GM18873 (cell line): ENCODE data around the gene SV2C.
"Not testable (repeated sequence)": the region's sequence is repeated elsewhere in the genome, so short reads cannot be mapped to it uniquely, and the experiment has no call there.

Source experiments
- ATAC-seq: cut with Tn5 transposase; IDR thresholded peaks from one replicate; pipeline ENCODE4 v1.9.1; 2021; ENCODE audit warnings: mild to moderate bottlenecking, moderate library complexity, moderate number of reproducible peaks; ENCODE audit not compliant: unreplicated experiment, low FRiP score

The SV2C gene

DNA sequence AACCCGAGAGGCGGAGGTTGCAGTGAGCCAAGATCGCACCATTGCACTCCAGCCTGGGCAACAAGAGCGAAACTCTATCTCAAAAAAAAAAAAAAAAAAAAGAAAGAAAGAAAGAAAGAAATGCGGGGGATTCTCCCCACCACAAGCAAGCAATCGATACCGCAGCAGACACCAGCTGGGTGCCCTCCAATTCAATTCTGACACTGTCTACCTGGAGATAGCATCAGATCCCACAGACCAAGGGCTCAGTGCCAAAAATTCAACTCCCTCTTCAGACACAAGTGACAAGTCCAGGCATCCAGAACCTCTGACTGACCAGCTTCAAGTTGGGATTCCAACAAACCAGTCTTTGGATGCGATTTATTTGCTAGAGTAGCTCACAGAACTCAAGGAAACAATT, 286.5 kb downstream of the SV2C start:
- not testable (repeated sequence) for ATAC-seq

GRCh38 chr5:76371960-76372322, 288.8 kb downstream of the SV2C start:
- no peak for ATAC-seq

DNA sequence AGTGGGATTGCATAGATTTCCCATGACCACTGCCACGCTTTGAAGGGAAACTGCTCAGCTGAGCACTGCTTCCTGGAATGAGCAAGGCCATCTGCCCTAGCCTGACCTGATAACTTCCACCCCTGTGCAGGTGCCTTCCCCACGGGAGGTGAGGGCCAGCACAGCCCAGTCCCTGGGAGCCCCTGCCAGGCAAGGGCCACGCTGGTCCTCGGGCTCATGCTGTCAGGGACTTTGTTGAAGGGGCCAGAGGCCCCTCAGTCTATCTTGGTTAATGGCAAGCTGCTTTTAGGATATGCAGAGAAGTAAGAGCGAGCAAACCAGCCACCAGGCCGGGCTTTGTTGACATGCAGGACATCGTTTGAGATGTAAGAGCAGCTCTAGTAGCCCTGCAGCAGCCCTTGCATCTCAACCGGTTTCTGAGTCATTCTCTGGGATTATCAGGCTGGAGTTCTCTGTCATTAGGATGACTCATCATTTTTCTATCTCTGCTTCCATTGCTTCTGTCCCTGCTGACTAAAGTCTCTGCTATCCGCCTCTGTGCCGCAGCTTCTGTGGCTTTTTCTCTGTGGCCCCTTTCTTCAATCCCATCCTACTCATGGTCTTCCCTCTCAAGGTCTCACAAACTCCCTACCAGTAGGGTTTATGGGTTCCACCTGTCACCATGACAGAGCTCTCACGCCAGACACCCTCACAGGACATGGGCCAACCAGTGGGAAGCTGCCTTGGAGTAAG, 289.3 kb downstream of the SV2C start:
- no peak for ATAC-seq

GRCh38 chr5:76376148-76376865, 293.1 kb downstream of the SV2C start:
- ATAC-seq, result no peak

- no peak for ATAC-seq
These were observed 293.7 kb downstream of the SV2C start for GRCh38 chr5:76376866-76377230.

DNA sequence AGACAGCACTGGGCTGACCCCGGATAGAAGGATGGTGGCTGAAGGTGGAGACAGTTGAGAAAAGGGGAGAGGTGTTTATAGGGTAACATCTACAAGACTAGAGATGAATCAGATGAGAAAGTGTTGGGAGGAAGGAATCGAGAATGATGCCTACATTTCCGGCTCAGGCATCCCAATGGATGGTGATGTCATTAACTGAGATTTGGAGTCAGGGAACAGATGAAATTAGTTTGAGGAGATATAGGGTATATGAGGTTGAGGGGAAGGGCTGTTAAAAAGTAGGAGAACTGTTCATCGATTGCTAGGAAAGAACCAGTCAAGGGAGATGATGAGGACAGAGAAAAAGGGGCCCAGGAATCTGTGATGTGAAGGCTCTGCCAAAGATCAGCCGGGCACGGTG, 295.2 kb downstream of the SV2C start:
- no peak for ATAC-seq

DNA sequence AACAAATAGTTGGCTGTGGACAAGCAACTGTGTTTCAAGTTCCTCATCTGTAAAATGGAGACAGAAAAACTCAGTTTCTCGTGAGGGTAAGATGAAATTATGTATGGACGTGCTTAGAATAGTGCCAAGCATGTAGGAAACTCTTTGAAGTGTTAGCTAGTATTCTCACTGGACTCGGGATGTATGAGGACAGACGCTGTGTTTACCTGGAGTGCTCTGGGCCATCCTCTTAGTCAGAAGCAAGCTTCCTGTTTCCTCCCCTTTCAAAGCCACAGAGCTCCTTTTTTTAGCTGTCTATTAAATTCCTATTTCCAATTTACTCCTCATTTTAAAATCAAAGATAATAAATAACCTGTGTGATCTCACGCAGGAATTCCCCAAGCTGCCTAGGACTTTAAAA, 296.1 kb downstream of the SV2C start:
- no peak for ATAC-seq

- no peak for ATAC-seq
These were observed 296.7 kb downstream of the SV2C start for GRCh38 chr5:76379855-76380254.

- no peak for ATAC-seq
These were observed 297.3 kb downstream of the SV2C start for GRCh38 chr5:76380346-76381066.

GRCh38 chr5:76383126-76383832, 300.1 kb downstream of the SV2C start:
- no peak for ATAC-seq

DNA sequence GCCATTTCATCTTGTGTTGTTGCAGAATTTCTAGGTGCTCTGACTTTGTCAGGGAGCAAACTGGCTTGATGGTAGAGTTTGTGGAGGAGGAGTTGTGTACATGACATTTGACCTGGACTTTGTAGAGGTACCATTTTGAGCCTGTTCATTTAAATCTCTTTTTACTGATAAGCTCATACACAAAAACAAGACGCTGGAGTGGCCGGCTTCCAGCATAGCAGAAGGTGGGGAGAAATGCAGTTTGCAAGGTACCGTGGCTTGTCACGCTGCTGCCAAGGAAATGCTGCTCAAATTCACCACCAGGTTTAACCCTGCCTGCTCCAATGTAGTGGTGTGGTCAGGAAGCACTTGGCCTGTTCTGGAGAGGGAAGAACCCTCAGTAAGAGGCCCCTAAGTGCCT, 301.0 kb downstream of the SV2C start:
- no peak for ATAC-seq

DNA sequence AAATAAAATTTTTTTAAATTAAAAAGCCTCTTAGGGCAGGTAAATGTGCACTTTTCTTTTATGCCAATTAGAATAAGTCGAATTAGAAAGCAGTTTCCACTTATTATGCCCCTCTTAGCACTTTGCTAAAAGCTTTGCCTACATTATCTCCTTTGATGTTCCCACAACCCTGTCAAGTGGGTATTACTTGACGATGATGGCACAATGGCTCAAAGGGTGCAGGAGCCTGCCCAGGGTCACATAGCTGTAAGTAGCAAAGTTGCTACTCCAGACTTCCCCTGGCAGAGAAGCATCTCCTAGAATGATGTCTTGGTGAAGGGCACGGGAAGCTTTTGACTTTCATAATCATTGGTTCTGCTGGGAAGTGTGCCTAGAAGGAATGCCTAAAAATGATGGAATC, 301.5 kb downstream of the SV2C start:
- ATAC-seq, result no peak

- ATAC-seq, result no peak
These were observed 302.4 kb downstream of the SV2C start for GRCh38 chr5:76385540-76385939.

DNA sequence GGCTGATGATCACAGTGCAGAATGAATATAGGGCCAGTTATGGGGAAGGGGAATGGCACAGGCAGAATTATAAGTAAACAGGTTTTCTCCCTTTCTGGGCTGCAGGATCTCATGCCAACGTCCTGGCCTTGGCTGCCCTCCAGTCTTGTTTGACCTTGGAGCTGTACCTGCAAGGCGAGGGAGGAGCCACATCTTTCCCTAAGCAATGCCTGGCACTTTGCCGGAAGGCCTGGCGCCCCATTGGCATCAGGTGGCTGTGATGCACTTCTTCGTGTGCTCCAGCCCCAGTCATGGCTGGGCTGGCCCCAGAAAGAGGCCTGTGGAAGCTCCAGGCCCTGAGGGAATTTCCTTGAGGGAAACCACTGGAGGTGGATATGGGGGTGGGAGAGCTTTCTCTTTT, 303.2 kb downstream of the SV2C start:
- ATAC-seq, result no peak

DNA sequence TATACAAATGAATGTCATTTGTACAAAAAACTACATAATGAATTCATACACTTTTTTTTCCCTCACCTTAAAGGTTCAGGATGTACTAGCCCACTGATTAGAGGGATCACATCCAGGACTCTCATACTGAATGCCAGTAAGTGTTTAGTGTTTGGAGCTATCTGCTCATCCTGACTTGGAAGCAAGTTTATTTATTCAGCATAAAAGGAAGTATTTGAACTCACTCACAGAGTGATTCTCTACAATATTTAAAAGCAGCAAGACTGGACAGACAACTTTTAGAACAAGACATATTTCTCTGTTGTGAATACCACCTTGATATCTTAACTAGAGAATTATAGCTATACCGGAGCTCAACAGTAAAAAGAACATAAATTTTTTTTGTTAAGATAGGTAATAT, 305.1 kb downstream of the SV2C start:
- no peak for ATAC-seq

- no peak for ATAC-seq
These were observed 305.8 kb downstream of the SV2C start for GRCh38 chr5:76388791-76389512.

DNA sequence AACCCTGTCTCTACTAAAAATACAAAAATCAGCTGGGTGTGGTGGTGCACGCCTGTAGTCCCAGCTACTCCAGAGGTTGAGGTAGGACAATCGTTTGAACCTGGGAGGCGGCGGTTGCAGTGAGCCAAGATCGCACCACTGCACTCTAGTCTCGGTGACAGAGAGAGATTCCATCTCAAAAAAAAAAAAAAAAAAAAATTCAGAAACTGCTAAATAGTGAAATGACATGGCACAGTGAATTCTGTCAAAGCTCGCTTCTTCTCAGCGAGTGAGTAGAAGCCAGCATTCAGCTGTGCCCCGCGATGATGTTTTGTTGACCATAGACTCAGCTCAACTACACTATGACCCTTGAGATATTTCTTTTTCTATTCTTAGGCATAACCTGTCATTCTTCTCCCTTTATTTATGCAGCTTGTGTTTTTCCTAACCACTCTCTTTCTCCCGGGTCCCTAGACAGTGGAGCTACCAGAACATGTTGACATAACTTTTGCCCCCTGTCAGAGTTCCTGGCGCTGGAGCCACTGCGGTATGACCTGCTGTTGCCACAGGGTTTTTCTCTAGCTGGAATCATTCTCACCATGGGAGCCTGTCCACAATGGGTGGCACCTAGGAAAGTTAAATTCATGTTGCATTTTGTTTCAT, 306.5 kb downstream of the SV2C start:
- ATAC-seq, result no peak

GRCh38 chr5:76391014-76391413, 307.8 kb downstream of the SV2C start:
- no peak for ATAC-seq

DNA sequence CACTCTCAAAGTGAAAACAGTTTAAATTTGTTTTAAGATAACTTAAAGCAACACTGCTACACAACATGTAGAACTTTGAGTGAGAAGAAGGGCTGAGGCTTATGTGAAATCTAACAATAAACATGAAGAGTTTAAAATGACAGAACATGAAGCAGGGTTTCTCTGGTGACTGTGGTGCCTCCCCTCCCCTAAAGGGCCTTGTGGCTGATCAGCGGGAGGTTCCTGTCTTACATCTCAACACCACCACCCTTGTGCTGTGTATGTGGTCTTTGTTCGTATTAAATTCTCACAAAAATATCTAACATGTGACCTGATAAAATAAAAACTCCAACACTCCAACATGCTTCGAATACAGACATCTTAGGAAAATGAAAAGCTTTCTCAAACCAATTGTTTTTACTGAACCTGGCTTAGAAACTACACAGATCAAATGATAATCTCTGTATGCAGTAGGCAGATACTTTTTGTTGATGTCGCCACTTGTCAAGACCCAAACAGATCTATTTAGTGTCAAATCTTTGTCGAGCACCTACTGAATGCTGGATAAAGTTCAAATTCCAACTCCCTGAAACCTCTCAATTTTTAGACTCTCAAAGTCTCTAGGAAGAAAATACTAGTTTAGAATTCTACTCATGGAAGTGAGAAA, 310.0 kb downstream of the SV2C start:
- ATAC-seq, result no peak
